Gastrocnemius medialis (tissue), 4 donors: Measurements from ENCODE around the gene CCDC146. TPM values are rescaled to one million over a fixed set of nuclear protein-coding genes. Genes with fewer than 3 reads are reported as not detected.

Source experiments
- ATAC-seq, 2 donors: fragments of 150-250 bp; one replicate each; pipeline ENCODE4 v1.9.1; 2016
- DNase-seq, 2 donors: peaks; one replicate each; pipeline ENCODE4 v3.0.0-alpha.2; 2019
- H3K27ac ChIP-seq, 4 donors: fragments of 200-600 bp; sonication (generic); 1 replicate in 1 of 4; 2 replicates in 3 of 4; pipeline ENCODE4 v1.5.1; 2016 to 2018; ENCODE audit warnings: mild to moderate bottlenecking in 2 of 4, moderate library complexity in 1 of 4
- H3K27me3 ChIP-seq, 3 donors: fragments of 200-600 bp; sonication (generic) in 2 of 3; 1 replicate in 1 of 3; 2 replicates in 2 of 3; pipeline versions ENCODE4 v1.5.1 to v1.6.0; 2016 to 2019; ENCODE audit warnings: mild to moderate bottlenecking in 1 of 3, moderate library complexity in 1 of 3
- H3K36me3 ChIP-seq, 2 donors: fragments of 200-600 bp; sonication (generic) in 1 of 2; one replicate each; pipeline ENCODE4 v1.5.1; 2017 to 2018
- H3K4me1 ChIP-seq, 2 donors: fragments of 200-600 bp; sonication (generic) in 1 of 2; one replicate each; pipeline ENCODE4 v1.5.1; 2016 to 2017; ENCODE audit warnings: mild to moderate bottlenecking in 2 of 2
- H3K4me3 ChIP-seq, 4 donors: fragments of 200-600 bp; sonication (generic) in 3 of 4; 1 replicate in 1 of 4; 2 replicates in 3 of 4; pipeline ENCODE4 v1.5.1; 2016 to 2019; ENCODE audit warnings: mild to moderate bottlenecking in 2 of 4
- H3K9me3 ChIP-seq, 3 donors: fragments of 200-600 bp; sonication (generic) in 2 of 3; 1 replicate in 1 of 3; 2 replicates in 2 of 3; pipeline ENCODE4 v1.5.1; 2016 to 2019
- POLR2A ChIP-seq, 2 donors: fragments of 450-650 bp; IDR thresholded peaks; one replicate each; pipeline ENCODE4 v1.6.1; 2017; ENCODE audit warnings: antibody characterized with exemption in 2 of 2, mild to moderate bottlenecking in 2 of 2, moderate library complexity in 2 of 2
- in situ Hi-C, 4 donors: fragments of 200-750 bp; cut with MboI; loops; one replicate each; pipeline versions ENCODE4 v1.15.0 to v1.8.0; 2017; ENCODE audit warnings: low sequenced_read_pairs in 4 of 4
- intact Hi-C: fragments of 100-400 bp; cut with DNase I; formaldehyde crosslinking; loops from one replicate; pipeline ENCODE4 v1.15.1; 2023; ENCODE audit warnings: low total_unique reads
- total RNA-seq, 4 donors: library from RNA; depleted of rRNA; stranded (reverse); fragments of >200 nt; gene quantifications; one replicate each; pipeline versions ENCODE4 v1.1.0 to v1.2.3, GENCODE V29; 2016
- TF ChIP-seq, protein P1 (sequence below), 5 experiments: fragments of 450-650 bp in 3 of 5; fragments of 200-600 bp in 2 of 5; sonication (generic) in 2 of 5; IDR thresholded peaks in 4 of 5; conservative IDR thresholded peaks in 1 of 5; 1 replicate in 4 of 5; 2 replicates in 1 of 5; pipeline ENCODE4 v1.5.1; 2016 to 2019; ENCODE audit warnings: antibody characterized with exemption in 5 of 5, mild to moderate bottlenecking in 3 of 5, moderate library complexity in 3 of 5

CCDC146 gene
- total RNA-seq, 4 donors from 2014 or later = 1.4 to 4.3 (median 2.8) TPM

DNA sequence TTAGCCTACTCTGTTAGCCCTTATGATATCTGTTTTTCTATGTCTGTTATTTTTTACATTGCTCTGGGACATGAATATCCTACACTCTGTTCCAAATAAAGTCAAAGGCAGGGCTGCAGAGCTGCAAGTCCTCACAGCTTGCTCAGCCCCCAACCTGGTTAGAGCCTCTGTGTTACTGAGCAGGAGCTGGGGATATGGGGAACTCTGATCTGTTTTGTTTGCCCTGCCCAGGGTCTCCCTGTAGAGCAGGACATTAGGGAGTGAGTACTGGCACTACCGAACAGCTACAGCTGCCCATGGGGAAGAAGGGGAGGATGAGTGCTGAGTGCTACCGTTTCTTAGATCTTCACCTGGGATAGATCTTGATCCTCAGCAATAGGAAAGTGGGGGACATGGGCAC, 110.1 kb downstream of the CCDC146 start:
- H3K4me3 ChIP-seq = no peak overlapping the region
- no peak overlapping the region for H3K27ac ChIP-seq
- ATAC-seq (no peak), DNase-seq (no peak)
- TF ChIP-seq, protein P1, sequence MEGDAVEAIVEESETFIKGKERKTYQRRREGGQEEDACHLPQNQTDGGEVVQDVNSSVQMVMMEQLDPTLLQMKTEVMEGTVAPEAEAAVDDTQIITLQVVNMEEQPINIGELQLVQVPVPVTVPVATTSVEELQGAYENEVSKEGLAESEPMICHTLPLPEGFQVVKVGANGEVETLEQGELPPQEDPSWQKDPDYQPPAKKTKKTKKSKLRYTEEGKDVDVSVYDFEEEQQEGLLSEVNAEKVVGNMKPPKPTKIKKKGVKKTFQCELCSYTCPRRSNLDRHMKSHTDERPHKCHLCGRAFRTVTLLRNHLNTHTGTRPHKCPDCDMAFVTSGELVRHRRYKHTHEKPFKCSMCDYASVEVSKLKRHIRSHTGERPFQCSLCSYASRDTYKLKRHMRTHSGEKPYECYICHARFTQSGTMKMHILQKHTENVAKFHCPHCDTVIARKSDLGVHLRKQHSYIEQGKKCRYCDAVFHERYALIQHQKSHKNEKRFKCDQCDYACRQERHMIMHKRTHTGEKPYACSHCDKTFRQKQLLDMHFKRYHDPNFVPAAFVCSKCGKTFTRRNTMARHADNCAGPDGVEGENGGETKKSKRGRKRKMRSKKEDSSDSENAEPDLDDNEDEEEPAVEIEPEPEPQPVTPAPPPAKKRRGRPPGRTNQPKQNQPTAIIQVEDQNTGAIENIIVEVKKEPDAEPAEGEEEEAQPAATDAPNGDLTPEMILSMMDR (IDR thresholded peaks at IDR 0.05 in 4 of 5, conservative IDR thresholded peaks at IDR 0.05 in 1 of 5) = no peak
- TF ChIP-seq POLR2A (IDR thresholded peaks at IDR 0.05) = no peak
- in situ Hi-C loops = no loop called here
- no peaks in the 10 kb centered on the region for H3K27me3 ChIP-seq
- no peaks in the 10 kb centered on the region for H3K9me3 ChIP-seq
- intact Hi-C loops = no loop called here
- H3K36me3 ChIP-seq = no peaks in the 10 kb centered on the region
- no peaks in the 10 kb centered on the region for H3K4me1 ChIP-seq

DNA sequence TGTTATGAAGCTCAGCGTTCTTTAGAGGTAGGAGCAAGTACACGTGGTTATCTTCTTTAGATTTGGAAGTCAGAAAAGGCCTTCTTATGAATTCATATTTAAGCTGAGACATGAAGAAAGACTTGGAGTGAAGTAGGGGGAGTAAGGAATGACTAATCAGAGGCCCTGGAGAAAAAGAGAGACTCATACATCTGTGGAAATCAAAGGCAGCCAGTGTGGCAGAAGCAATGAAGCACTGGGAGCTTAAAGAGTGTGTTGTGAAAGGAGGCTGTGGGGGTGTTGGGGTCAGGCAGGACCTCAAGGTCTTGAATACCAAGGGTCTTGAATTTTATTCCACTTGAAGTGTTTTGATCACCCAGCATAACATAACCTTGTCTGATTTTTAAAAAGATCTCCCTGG, 112.9 kb downstream of the CCDC146 start:
- no peak for ATAC-seq
- in situ Hi-C loops = no loop called here

DNA sequence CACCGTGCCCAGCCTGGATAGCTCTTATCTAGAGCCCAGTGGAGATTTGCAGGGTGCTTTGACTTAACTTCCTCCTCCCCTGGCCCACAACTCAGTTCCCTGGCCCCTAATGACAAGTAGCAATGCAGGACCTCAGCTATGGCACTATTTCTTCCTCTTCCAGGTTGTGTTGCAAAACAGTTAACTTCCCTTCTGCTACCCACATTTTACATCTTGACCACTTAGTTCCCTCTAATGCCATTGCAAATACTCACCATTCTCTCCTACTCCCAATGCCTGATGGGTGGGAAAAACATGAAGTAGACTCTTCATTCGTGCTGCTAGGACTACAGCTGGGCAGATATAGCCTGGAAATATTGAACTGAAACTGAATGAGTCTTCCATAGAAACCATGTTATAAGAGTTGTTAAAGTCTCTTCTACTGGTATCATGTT, 116.3 kb downstream of the CCDC146 start:
- no peak for DNase-seq
- Histone ChIP-seq H3K4me1 (no peaks in the 10 kb centered on the region), H3K9me3 (no peaks in the 10 kb centered on the region), H3K27me3 (no peaks in the 10 kb centered on the region), H3K36me3 (no peaks in the 10 kb centered on the region), H3K4me3 (no peak overlapping the region), H3K27ac (no peak overlapping the region)
- in situ Hi-C loops (no loop called here), intact Hi-C loops (no loop called here)
- TF ChIP-seq, protein P1 (IDR thresholded peaks at IDR 0.05 in 4 of 5, conservative IDR thresholded peaks at IDR 0.05 in 1 of 5) = no peak
- TF ChIP-seq POLR2A (IDR thresholded peaks at IDR 0.05) = no peak
- ATAC-seq = no peak

More for the DNA sequence above, 112.9 kb downstream of the CCDC146 start:
- DNase-seq = no peak
- Histone ChIP-seq H3K27me3 (no peaks in the 10 kb centered on the region), H3K9me3 (no peaks in the 10 kb centered on the region), H3K4me1 (no peaks in the 10 kb centered on the region), H3K36me3 (no peaks in the 10 kb centered on the region), H3K27ac (no peak overlapping the region), H3K4me3 (no peak overlapping the region)
- intact Hi-C loops = no loop called here
- no peak for TF ChIP-seq POLR2A (IDR thresholded peaks at IDR 0.05)
- TF ChIP-seq, protein P1 (IDR thresholded peaks at IDR 0.05 in 4 of 5, conservative IDR thresholded peaks at IDR 0.05 in 1 of 5) = no peak

DNA sequence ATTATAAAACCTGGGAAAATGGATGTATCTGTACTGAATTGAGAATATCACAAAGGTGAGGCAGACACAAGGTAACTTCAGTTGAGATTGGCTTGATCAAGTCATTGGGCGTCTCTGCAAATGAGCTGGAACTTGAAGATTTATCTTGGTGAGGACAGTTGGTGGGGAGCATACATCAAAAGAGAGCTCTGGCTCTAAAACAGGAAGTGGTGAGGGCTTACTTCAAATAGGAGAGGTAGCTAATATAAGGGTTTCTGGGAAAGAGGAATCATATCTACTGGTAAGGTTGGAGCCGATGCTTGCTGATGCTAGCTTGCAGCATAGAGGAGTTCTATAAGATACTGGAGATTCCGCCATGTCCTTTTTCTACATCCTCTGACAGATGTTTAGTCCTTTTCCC, 117.1 kb downstream of the CCDC146 start:
- TF ChIP-seq POLR2A (IDR thresholded peaks at IDR 0.05) = no peak
- in situ Hi-C loops = no loop called here
- Histone ChIP-seq H3K27me3 (no peaks in the 10 kb centered on the region), H3K36me3 (no peaks in the 10 kb centered on the region), H3K4me3 (no peak overlapping the region), H3K9me3 (no peaks in the 10 kb centered on the region), H3K4me1 (no peaks in the 10 kb centered on the region), H3K27ac (no peak overlapping the region)
- ATAC-seq = no peak
- intact Hi-C loops = no loop called here
- no peak for DNase-seq

DNA sequence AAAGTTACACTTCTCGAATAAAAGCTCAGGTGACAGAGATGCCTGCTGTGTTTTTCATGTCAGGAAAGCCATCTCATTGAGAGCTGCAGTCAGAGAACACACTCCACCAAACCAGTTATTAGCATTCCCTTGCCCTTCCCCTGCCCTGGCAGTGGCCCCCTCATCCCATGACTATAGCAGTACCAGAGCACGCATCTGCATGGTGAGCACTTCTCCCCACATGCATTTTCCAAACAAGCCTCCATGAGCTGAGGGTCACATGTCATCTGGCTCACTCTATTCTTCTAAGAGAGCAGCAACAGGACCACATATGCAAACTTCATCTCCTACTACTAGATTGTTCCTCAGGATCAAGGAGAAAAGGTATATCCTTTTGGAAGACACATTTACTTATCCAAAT, 119.7 kb downstream of the CCDC146 start:
- H3K36me3 ChIP-seq = no peaks in the 10 kb centered on the region
- no peak for ATAC-seq
- no peaks in the 10 kb centered on the region for H3K27me3 ChIP-seq
- no peaks in the 10 kb centered on the region for H3K9me3 ChIP-seq
- in situ Hi-C loops (no loop called here), intact Hi-C loops (no loop called here)
- no peak overlapping the region for H3K27ac ChIP-seq
- TF ChIP-seq, protein P1 (IDR thresholded peaks at IDR 0.05 in 4 of 5, conservative IDR thresholded peaks at IDR 0.05 in 1 of 5) = no peak
- TF ChIP-seq POLR2A (IDR thresholded peaks at IDR 0.05) = no peak
- DNase-seq = no peak
- H3K4me3 ChIP-seq = no peak overlapping the region
- H3K4me1 ChIP-seq = peaks cover 4 to 7% of the 10 kb centered on the region in 2 donors
